HG03460 (cell line): ENCODE data around the gene EMC7.

ENCODE experiments used
- ATAC-seq: cut with Tn5 transposase; IDR thresholded peaks from one replicate; pipeline ENCODE4 v1.9.1; 2021; ENCODE audit not compliant: unreplicated experiment

EMC7 gene

GRCh38 chr15:34038871-34039789 lies 62.5 kb downstream of the EMC7 start, which contains the start of gene AVEN:
AVEN (minus strand) TSS chr15:34039204; CDS start chr15:34039046, 158 bp downstream.
- ATAC-seq: peak; percentile 44

DNA sequence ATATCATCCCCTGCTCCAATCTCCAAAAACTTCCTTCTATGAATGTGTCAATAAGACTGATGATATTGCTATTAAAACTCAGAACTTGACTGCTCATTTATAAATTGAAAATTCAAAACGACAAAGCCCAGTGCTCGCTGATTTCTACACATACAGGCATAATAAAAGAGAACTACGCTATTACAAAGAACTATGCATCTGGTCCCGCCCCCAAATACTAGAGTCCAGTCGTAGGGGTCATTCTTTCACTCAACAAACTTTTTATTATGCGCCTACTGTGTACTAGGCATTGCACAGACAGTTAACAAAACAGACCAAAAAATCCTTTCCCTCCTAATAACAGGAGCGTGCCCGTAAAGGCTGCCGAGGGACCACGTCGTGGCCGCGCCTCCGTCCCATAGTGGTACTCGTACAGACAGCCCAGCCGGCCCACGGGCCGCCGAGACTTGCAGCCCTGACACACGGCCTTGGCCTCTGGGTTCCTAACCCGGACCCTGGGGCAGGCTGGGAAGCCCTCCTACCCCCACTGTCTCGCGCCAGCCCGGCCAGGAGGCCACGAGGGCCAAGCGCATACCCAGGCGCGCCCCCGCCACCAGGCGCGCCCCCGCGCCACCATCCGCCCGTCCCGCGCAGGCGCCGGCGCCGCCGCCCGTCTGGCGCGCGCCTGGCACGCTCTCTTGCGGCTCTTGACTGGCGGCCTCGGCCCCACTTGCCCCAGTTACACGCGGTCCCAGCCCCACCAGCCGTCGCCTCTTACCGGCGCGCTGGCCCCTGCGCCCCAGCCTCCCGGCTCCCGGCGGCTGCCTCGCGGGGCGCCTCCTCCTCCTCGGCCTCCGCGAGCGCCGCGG lies 63.4 kb downstream of the EMC7 start:
- ATAC-seq: peak; percentile 71
